ENCODE data around the gene CNIH2. TPM values are rescaled to one million over a fixed set of nuclear protein-coding genes. Genes with fewer than 3 reads are reported as not detected.

The CNIH2 gene
- total RNA-seq, 1 donor, result 1.1 TPM

GRCh38 chr11:66324664-66325063 is 46.7 kb downstream of the CNIH2 start:
- DNase-seq (ENCODE audit: low read depth), result peak; percentile 58
- no peak for TF ChIP-seq CTCF (IDR thresholded peaks at IDR 0.05; ENCODE audit: insufficient read depth, low read length)

GRCh38 chr11:66325263-66325671 is 47.3 kb downstream of the CNIH2 start:
- no peak for DNase-seq (ENCODE audit: low read depth)
- no peak for TF ChIP-seq CTCF (IDR thresholded peaks at IDR 0.05; ENCODE audit: insufficient read depth, low read length)
- H3K4me3 ChIP-seq (ENCODE audit: low read depth, low read length), result no peak overlapping the region

More at GRCh38 chr11:66324664-66325063, 46.7 kb downstream of the CNIH2 start:
- H3K4me3 ChIP-seq (ENCODE audit: low read depth, low read length), result no peak overlapping the region

GRCh38 chr11:66326261-66327111 is 48.5 kb downstream of the CNIH2 start:
- H3K4me3 ChIP-seq (ENCODE audit: low read depth, low read length), result no peak overlapping the region
- DNase-seq (ENCODE audit: low read depth), result peak; percentile 61
- TF ChIP-seq CTCF (IDR thresholded peaks at IDR 0.05; ENCODE audit: insufficient read depth, low read length), result no peak

GRCh38 chr11:66327171-66328030 is 49.4 kb downstream of the CNIH2 start:
- no peak overlapping the region for H3K4me3 ChIP-seq (ENCODE audit: low read depth, low read length)
- DNase-seq (ENCODE audit: low read depth), result peak; percentile 59
- TF ChIP-seq CTCF (IDR thresholded peaks at IDR 0.05; ENCODE audit: insufficient read depth, low read length), result peak; percentile 16

GRCh38 chr11:66328031-66328301 is 50.0 kb downstream of the CNIH2 start:
- no peak for DNase-seq (ENCODE audit: low read depth)
- H3K4me3 ChIP-seq (ENCODE audit: low read depth, low read length), result no peak overlapping the region
- no peak for TF ChIP-seq CTCF (IDR thresholded peaks at IDR 0.05; ENCODE audit: insufficient read depth, low read length)

- H3K4me3 ChIP-seq (ENCODE audit: low read depth, low read length), result no peak overlapping the region
- peak; percentile 94 for TF ChIP-seq CTCF (IDR thresholded peaks at IDR 0.05; ENCODE audit: insufficient read depth, low read length)
- peak; percentile 77 for DNase-seq (ENCODE audit: low read depth)
Observed at GRCh38 chr11:66328302-66329144, 50.5 kb downstream of the CNIH2 start.

Data from fibroblast of the aortic adventitia (primary cell).